K562 (cell line): ENCODE data around the gene ZNF689. TPM values are rescaled to one million over a fixed set of nuclear protein-coding genes. Genes with fewer than 3 reads are reported as not detected.

Experiments used
- BRF2 ChIP-seq: IDR thresholded peaks from 3 replicates; pipeline ENCODE4 v1.6.1; 2011; ENCODE audit warnings: borderline replicate concordance, mild to moderate bottlenecking; ENCODE audit not compliant: insufficient read length, insufficient read depth
- CREBBP ChIP-seq: IDR thresholded peaks from one replicate; pipeline ENCODE4 v1.6.1; 2012; ENCODE audit warnings: low read depth, mild to moderate bottlenecking, control low read depth, inconsistent platforms, low read length
- CTCF ChIP-seq, 3 experiments: IDR thresholded peaks in 2 of 3; conservative IDR thresholded peaks in 1 of 3; 2 replicates each; pipeline ENCODE4 v1.5.1; 2011 to 2012; ENCODE audit warnings: low read length in 3 of 3, mild to moderate bottlenecking in 3 of 3, control low read depth in 2 of 3, improper control_type of control experiment in 1 of 3, inconsistent platforms in 1 of 3, low read depth in 1 of 3, mixed read lengths in 1 of 3, moderate library complexity in 1 of 3; ENCODE audit not compliant: insufficient read depth in 2 of 3
- DEAF1 ChIP-seq: fragments of 450-650 bp; formaldehyde crosslinking; IDR thresholded peaks from 2 replicates; pipeline ENCODE4 v1.4.0; 2020; ENCODE audit warnings: mild to moderate bottlenecking, moderate library complexity
- E2F3 ChIP-seq: fragments of 250-450 bp; sonication (Bioruptor Pico); IDR thresholded peaks from 2 replicates; pipeline ENCODE4 v1.4.0; 2020; ENCODE audit warnings: mild to moderate bottlenecking
- EP400 ChIP-seq: fragments of 450-650 bp; IDR thresholded peaks from 2 replicates; pipeline ENCODE4 v1.6.1; 2017; ENCODE audit warnings: antibody characterized with exemption, mild to moderate bottlenecking, moderate library complexity
- ETV6 ChIP-seq, 3 experiments: fragments of 150-350 bp in 1 of 3; sonication (generic) in 1 of 3; formaldehyde crosslinking in 1 of 3; IDR thresholded peaks; 2 replicates each; pipeline versions ENCODE4 v1.6.1 to v1.8.0; 2014 to 2022; ENCODE audit warnings: borderline replicate concordance in 2 of 3, low read depth in 2 of 3, antibody characterized with exemption in 1 of 3, low read length in 1 of 3, mild to moderate bottlenecking in 1 of 3, missing genetic modification reagents in 1 of 3
- MECOM ChIP-seq: fragments of 250-450 bp; sonication (Bioruptor Pico); IDR thresholded peaks from 2 replicates; pipeline ENCODE4 v1.8.0; 2022; ENCODE audit warnings: inconsistent platforms
- MNT ChIP-seq, 2 experiments: fragments of 450-650 bp; conservative IDR thresholded peaks; 2 replicates each; pipeline ENCODE4 v1.6.1; 2017; ENCODE audit warnings: mild to moderate bottlenecking in 2 of 2, moderate library complexity in 2 of 2
- NCOA2 ChIP-seq, 2 experiments: fragments of 450-650 bp; IDR thresholded peaks; 2 replicates each; pipeline ENCODE4 v1.6.1; 2018; ENCODE audit warnings: mild to moderate bottlenecking in 2 of 2, moderate library complexity in 1 of 2; ENCODE audit not compliant: partially characterized antibody in 2 of 2
- PYGO2 ChIP-seq: fragments of 450-650 bp; IDR thresholded peaks from 2 replicates; pipeline ENCODE4 v1.6.1; 2016; ENCODE audit warnings: mild to moderate bottlenecking, missing genetic modification characterization, moderate library complexity, missing compliant biosample characterization
- SMAD2 ChIP-seq: fragments of 150-350 bp; IDR thresholded peaks from 2 replicates; pipeline ENCODE4 v1.6.1; 2014; ENCODE audit warnings: low read depth, mild to moderate bottlenecking, low read length
- SREBF2 ChIP-seq: sonication (generic); formaldehyde crosslinking; IDR thresholded peaks from 2 replicates; pipeline ENCODE4 v1.4.0; 2020; ENCODE audit warnings: mild to moderate bottlenecking, missing genetic modification reagents
- TAL1 ChIP-seq: fragments of 450-650 bp; IDR thresholded peaks from 2 replicates; pipeline ENCODE4 v1.6.1; 2016; ENCODE audit warnings: mild to moderate bottlenecking
- TCF15 ChIP-seq: fragments of 250-450 bp; sonication (Bioruptor Pico); IDR thresholded peaks from 2 replicates; pipeline ENCODE4 v1.8.0; 2022; ENCODE audit warnings: moderate library complexity, mild to moderate bottlenecking, inconsistent platforms
- WHSC1 ChIP-seq: IDR thresholded peaks from one replicate; pipeline ENCODE4 v1.6.1; 2012; ENCODE audit warnings: low read length, control low read depth, inconsistent platforms
- ZC3H8 ChIP-seq: fragments of 450-650 bp; IDR thresholded peaks from 2 replicates; pipeline ENCODE4 v1.6.1; 2017
- ZFPM2 ChIP-seq: fragments of 250-450 bp; sonication (Bioruptor Pico); IDR thresholded peaks from 2 replicates; pipeline ENCODE4 v1.5.1; 2022; ENCODE audit warnings: mild to moderate bottlenecking
- ZNF146 ChIP-seq: IDR thresholded peaks from one replicate; pipeline ENCODE4 v1.6.1; 2018; ENCODE audit warnings: missing compliant biosample characterization; ENCODE audit not compliant: unreplicated experiment
- ZNF316 ChIP-seq: fragments of 450-650 bp; IDR thresholded peaks from 2 replicates; pipeline ENCODE4 v1.6.1; 2016
- ZNF589 ChIP-seq: fragments of 200-800 bp; sonication (Bioruptor generic); IDR thresholded peaks from 2 replicates; pipeline ENCODE4 v1.6.1; 2016; ENCODE audit warnings: low read depth, missing genetic modification characterization, missing compliant biosample characterization
- ZSCAN29 ChIP-seq: fragments of 450-650 bp; IDR thresholded peaks from 2 replicates; pipeline ENCODE4 v1.6.1; 2017
- polyA plus RNA-seq, 8 experiments: library from polyadenylated mRNA; depleted of rRNA in 4 of 8; stranded (reverse) in 5 of 8; unstranded in 3 of 8; fragments of >200 nt; fragmentation: Nextera tagmentation in 2 of 8; fragmentation: Illumina TruSeq in 1 of 8; extraction: Ambion mirVana in 2 of 8; extraction: Trizol in 1 of 8; gene quantifications; 2 replicates each; pipeline versions ENCODE4 v1.2.1 to v1.2.3, GENCODE V29; 2011 to 2014; ENCODE audit warnings: inconsistent platforms in 1 of 8, missing spikeins in 1 of 8
- total RNA-seq, 7 experiments: library from RNA; depleted of rRNA in 6 of 7; stranded (reverse); fragments of >200 nt in 6 of 7; fragmentation: Illumina TruSeq in 2 of 7; extraction: Trizol in 2 of 7; gene quantifications; 2 replicates each; pipeline versions ENCODE4 v1.2.1 to v1.2.3, GENCODE V29; 2011 to 2021; ENCODE audit warnings: low replicate concordance in 1 of 7

ZNF689 gene
- total and polyA plus RNA-seq, 9 of the 15 experiments (the other 6 are each of a cell fraction or from before 2014, with no cell fraction given) = 5.4 to 15.4 (median 10.8) TPM

- TF ChIP-seq TCF15 (CRISPR knock-in tag) (no peak), NCOA2 (IDR thresholded peaks at IDR 0.05; ENCODE audit: partially characterized antibody in 2 of 2) (no peak), ZFPM2 (CRISPR knock-in tag) (no peak), EP400 (peak; percentile 89), SMAD2 (no peak), WHSC1 (no peak), CREBBP (no peak), MECOM (no peak), ZNF146 (CRISPR knock-in tag) (no peak), MNT (conservative IDR thresholded peaks at IDR 0.05) (peak; percentile 84 to 90), ETV6 (IDR thresholded peaks at IDR 0.05; ENCODE audit: borderline replicate concordance in 1 of 2, low read depth in 2 of 2, low read length in 1 of 2) (no peak), ETV6 (CRISPR knock-in tag; IDR thresholded peaks at IDR 0.05; ENCODE audit: borderline replicate concordance) (no peak), PYGO2 (no peak), TAL1 (no peak), ZC3H8 (no peak), ZNF589 (CRISPR knock-in tag) (no peak), SREBF2 (CRISPR knock-in tag) (no peak), BRF2 (no peak), ZSCAN29 (no peak), CTCF (IDR thresholded peaks at IDR 0.05 in 2 of 3, conservative IDR thresholded peaks at IDR 0.05 in 1 of 3; ENCODE audit: insufficient read depth in 2 of 3, low read depth in 1 of 3, low read length in 3 of 3) (0 out of 6 replicates have a peak, but pooled peaks of 1 of the 3 experiments have one; percentile 4), E2F3 (CRISPR knock-in tag) (0 out of 2 replicates have a peak, but pooled peaks have one; percentile 59), DEAF1 (CRISPR knock-in tag) (0 out of 2 replicates have a peak, but pooled peaks have one; percentile 4), ZNF316 (no peak)
These were observed 38.5 kb downstream of the ZNF689 start, which contains the start of gene ZNF688 (continued) for GRCh38 chr16:30571445-30572322.
